Lung (tissue), 12 donors: ENCODE data around the gene ANO8. TPM values are rescaled to one million over a fixed set of nuclear protein-coding genes. Genes with fewer than 3 reads are reported as not detected.

Source experiments
- ATAC-seq: fragments of 200-7000 bp; cut with Tn5 transposase; one replicate; pipeline ENCODE4 v1.9.1; 2020; ENCODE audit warnings: moderate number of reproducible peaks; ENCODE audit not compliant: insufficient read depth, low FRiP score
- DNase-seq, 3 donors: peaks; one replicate each; pipeline ENCODE4 v3.0.0-alpha.2; 2013 to 2017
- H3K27ac ChIP-seq, 2 donors: one replicate each; pipeline ENCODE4 v1.5.1; 2013; ENCODE audit warnings: mild to moderate bottlenecking in 2 of 2, moderate library complexity in 2 of 2, control low read depth in 1 of 2, inconsistent platforms in 1 of 2, low read depth in 1 of 2, low read length in 1 of 2
- H3K27me3 ChIP-seq, 3 donors: one replicate each; pipeline ENCODE4 v1.5.1; 2013; ENCODE audit warnings: low read length in 2 of 3; ENCODE audit not compliant: control insufficient read depth in 3 of 3, insufficient read depth in 3 of 3
- H3K36me3 ChIP-seq, 4 donors: one replicate each; pipeline ENCODE4 v1.5.1; 2013; ENCODE audit warnings: low read length in 4 of 4, mild to moderate bottlenecking in 1 of 4, moderate library complexity in 1 of 4; ENCODE audit not compliant: control insufficient read depth in 4 of 4, insufficient read depth in 4 of 4
- H3K4me1 ChIP-seq, 5 donors: one replicate each; pipeline ENCODE4 v1.5.1; 2013; ENCODE audit warnings: low read length in 5 of 5, mild to moderate bottlenecking in 2 of 5, moderate library complexity in 1 of 5; ENCODE audit not compliant: control insufficient read depth in 5 of 5, insufficient read depth in 5 of 5
- H3K4me3 ChIP-seq: one replicate; pipeline ENCODE4 v1.5.1; 2013; ENCODE audit warnings: mild to moderate bottlenecking, control low read depth, moderate library complexity
- H3K9ac ChIP-seq, 2 donors: one replicate each; pipeline ENCODE4 v1.5.1; 2013; ENCODE audit warnings: low read length in 2 of 2, control low read depth in 1 of 2; ENCODE audit not compliant: insufficient read depth in 1 of 2
- H3K9me3 ChIP-seq, 4 donors: one replicate each; pipeline ENCODE4 v1.5.1; 2013; ENCODE audit warnings: low read length in 3 of 4, mild to moderate bottlenecking in 1 of 4, moderate library complexity in 1 of 4; ENCODE audit not compliant: control insufficient read depth in 4 of 4, insufficient read depth in 3 of 4
- WGBS, 2 donors: extraction: QIAGEN DNeasy Blood & Tissue Kit; methylation state at CpG; one replicate each; pipeline ENCODE4 v1.1.7; 2013; 5-methylcytosine and 5-hydroxymethylcytosine counted together
- polyA plus RNA-seq, 2 donors: library from polyadenylated mRNA; stranded (reverse); fragments of 200-250 nt; gene quantifications; one replicate each; pipeline ENCODE4 v1.2.1, GENCODE V29; 2013
- total RNA-seq, 2 donors: library from RNA; depleted of rRNA in 1 of 2; stranded (reverse); fragments of >200 nt in 1 of 2; gene quantifications; one replicate each; pipeline ENCODE4 v1.2.1, GENCODE V29; 2014 to 2021
- TF ChIP-seq, protein P1 (sequence below): IDR thresholded peaks from 2 replicates; pipeline ENCODE4 v1.5.1; 2012; ENCODE audit warnings: mild to moderate bottlenecking; ENCODE audit errors: control extremely low read depth, extremely low read depth
- donor health status: control.
- donor health status: control.
- donor health status: Bipolar disorder and iron deficiency.
- donor health status: healthy.
- donor health status: DM: yes; HTN: yes; CAD: no.

Gene ANO8
- total and polyA plus RNA-seq, 4 donors: 7.1 to 22.5 (median 8.0) TPM

DNA sequence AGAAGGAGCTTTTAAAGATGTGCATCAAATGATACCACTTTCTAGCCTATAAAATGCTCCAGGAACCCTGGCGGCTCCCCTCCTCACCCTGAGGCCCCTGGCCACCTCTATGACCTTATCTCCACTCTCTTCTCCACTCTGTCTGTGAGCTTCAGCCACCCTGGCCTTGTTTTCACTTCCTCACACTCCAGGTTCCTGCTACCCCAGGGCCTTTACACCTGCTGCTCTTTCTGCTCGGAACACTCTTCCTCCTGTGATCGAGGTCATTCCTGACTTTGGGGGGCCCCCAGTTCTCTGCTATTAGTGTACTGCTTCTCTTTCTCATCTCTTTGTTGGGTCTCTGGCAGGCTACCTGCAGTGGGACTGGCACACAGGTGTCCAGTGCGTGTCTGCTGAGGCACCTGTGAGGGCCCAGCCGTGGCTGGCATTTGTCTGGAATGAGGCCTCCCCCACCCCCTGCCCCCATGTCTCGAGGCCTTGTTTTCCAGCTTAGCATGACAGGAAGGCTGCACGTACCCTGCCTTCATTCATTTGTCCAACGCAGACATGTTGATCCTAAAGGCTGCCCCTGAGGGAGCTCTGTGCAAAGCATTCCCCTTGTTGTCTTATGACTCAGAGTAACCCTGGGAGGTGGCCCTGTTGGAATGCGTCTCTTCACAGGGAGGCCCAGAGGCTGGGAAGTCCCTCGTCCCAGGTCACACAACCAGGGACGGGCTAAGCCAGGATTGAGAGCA, 23.0 kb downstream of the ANO8 start:
- H3K36me3 ChIP-seq: peaks cover 11 to 31% (median 12%) of the 10 kb centered on the region in 4 donors
- no peak overlapping the region for H3K9ac ChIP-seq
- 72 to 80% methylated on average over 11 of the region's 11 CpGs for WGBS, 2 donors
- no peaks in the 10 kb centered on the region for H3K9me3 ChIP-seq
- H3K27me3 ChIP-seq: no peaks in the 10 kb centered on the region
- ATAC-seq: no peak
- TF ChIP-seq, protein P1, sequence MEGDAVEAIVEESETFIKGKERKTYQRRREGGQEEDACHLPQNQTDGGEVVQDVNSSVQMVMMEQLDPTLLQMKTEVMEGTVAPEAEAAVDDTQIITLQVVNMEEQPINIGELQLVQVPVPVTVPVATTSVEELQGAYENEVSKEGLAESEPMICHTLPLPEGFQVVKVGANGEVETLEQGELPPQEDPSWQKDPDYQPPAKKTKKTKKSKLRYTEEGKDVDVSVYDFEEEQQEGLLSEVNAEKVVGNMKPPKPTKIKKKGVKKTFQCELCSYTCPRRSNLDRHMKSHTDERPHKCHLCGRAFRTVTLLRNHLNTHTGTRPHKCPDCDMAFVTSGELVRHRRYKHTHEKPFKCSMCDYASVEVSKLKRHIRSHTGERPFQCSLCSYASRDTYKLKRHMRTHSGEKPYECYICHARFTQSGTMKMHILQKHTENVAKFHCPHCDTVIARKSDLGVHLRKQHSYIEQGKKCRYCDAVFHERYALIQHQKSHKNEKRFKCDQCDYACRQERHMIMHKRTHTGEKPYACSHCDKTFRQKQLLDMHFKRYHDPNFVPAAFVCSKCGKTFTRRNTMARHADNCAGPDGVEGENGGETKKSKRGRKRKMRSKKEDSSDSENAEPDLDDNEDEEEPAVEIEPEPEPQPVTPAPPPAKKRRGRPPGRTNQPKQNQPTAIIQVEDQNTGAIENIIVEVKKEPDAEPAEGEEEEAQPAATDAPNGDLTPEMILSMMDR: no peak
- H3K4me3 ChIP-seq: no peak overlapping the region
- DNase-seq: no peak
- H3K27ac ChIP-seq: peak overlapping the region in 1 of 2 donors; percentile 17
- peaks cover 0 to 10% (median 6%) of the 10 kb centered on the region in 5 donors for H3K4me1 ChIP-seq

DNA sequence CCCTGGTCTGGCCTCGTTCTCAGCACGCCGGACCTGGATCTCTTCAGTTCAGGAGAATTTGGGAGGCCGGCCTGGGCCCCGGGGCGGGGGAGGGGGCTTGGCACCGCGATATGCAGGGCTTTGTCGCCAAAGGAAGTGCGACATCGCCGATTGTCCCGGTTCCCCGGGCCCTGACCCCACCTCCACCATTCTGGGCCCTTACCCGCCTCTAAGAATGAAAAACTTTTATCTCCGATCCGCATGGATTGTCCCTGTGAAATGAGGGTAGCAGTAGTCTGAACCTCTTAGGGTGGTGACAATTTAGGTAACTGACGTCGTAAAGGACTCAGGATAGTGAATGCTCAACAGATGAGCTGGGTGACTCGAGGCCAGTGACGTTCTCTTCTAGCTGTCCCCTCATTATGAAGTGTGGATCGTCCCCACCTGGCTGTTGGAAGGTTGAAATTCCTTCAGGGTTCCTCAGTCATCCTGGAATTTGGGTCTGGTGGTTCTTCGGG, 24.6 kb downstream of the ANO8 start:
- DNase-seq: no peak
- Histone ChIP-seq H3K4me3 (peak overlapping the region; percentile 82), H3K9me3 (no peaks in the 10 kb centered on the region), H3K9ac (peak overlapping the region; percentile 56 to 84), H3K27ac (peak overlapping the region; percentile 76 to 78), H3K4me1 (peaks cover 0 to 18% (median 6%) of the 10 kb centered on the region in 5 donors), H3K36me3 (peaks cover 3 to 22% (median 6%) of the 10 kb centered on the region in 4 donors), H3K27me3 (no peaks in the 10 kb centered on the region)
- WGBS, 2 donors: 6 to 8% methylated on average over 23 of the region's 23 CpGs
- TF ChIP-seq, protein P1: no peak
- no peak for ATAC-seq

DNA sequence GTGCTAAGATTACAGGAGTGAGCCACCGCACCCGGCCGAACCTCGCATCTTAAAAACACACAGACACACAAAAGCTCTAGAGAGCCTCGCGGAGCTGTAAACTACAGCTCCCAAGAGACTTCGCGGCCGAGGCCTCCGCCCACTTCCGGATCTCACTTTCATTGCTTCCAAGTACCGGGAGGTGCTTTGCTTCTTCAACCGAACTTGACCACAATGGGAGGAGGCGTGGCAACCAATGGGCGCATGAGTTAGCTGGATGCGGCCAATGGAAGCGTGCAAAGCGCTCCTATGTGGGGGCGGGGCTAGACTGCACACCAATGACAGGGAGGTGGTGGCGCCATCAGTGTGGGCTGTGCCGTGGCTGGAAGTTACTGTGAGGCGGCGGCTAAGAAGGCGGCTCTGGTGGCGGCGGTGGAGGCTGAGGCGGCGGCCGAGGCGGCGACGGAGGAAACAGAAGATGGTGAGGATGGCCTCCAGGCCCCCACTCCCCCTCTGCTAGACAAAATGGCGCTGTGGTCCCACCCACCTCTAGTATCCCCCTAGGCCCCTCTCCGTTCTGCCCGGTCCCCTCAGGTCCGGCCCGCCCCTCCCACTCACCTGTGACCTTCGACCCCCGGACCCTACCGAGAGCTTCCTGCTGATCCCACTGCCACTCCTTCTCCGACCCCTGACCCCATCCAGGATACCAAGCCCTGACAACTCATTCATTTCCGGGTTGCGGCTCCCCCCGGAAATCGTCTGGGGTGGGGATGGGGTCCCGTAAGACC, 25.3 kb downstream of the ANO8 start, which contains the start of gene DDA1:
DDA1 (plus strand) TSS at position 366 of the 767 bp plus-strand sequence; CDS start at position 458, 92 bp downstream.
- Histone ChIP-seq H3K4me3 (peak within 1 kb of the TSS; percentile 82), H3K36me3 (peaks cover 0 to 18% (median 1%) of the 10 kb centered on the region in 4 donors), H3K4me1 (peaks cover 0 to 24% (median 6%) of the 10 kb centered on the region in 5 donors), H3K27me3 (no peaks in the 10 kb centered on the region), H3K27ac (peak within 1 kb of the TSS; percentile 76 to 78), H3K9ac (peak within 1 kb of the TSS; percentile 56 to 84), H3K9me3 (no peaks in the 10 kb centered on the region)
- 0% methylated on average over 44 to 46 of the region's 46 CpGs for WGBS, 2 donors
- TF ChIP-seq, protein P1: no peak
- DNase-seq (peak; percentile 100), ATAC-seq (peak; percentile 81)
